ENCODE data around the gene USP47.

USP47 gene

GRCh38 chr11:11956006-11956405, 114.2 kb downstream of the USP47 start:
- Histone ChIP-seq H3K4me2 (ENCODE audit: low read length) (no peak overlapping the region), H3K4me1 (peaks cover 4% of the 10 kb centered on the region), H3K27me3 (ENCODE audit: control insufficient read depth, insufficient read depth, low read length) (no peaks in the 10 kb centered on the region), H3K4me3 (ENCODE audit: low read depth, low read length) (no peak overlapping the region), H3K79me2 (no peaks in the 10 kb centered on the region), H2AFZ (no peak overlapping the region), H3K36me3 (ENCODE audit: control insufficient read depth, insufficient read depth, low read length) (no peaks in the 10 kb centered on the region), H3K9me3 (ENCODE audit: control insufficient read depth, low read length) (no peaks in the 10 kb centered on the region), H3K9ac (no peak overlapping the region), H3K27ac (no peak overlapping the region)
- TF ChIP-seq CTCF (IDR thresholded peaks at IDR 0.05) = no peak

DNA sequence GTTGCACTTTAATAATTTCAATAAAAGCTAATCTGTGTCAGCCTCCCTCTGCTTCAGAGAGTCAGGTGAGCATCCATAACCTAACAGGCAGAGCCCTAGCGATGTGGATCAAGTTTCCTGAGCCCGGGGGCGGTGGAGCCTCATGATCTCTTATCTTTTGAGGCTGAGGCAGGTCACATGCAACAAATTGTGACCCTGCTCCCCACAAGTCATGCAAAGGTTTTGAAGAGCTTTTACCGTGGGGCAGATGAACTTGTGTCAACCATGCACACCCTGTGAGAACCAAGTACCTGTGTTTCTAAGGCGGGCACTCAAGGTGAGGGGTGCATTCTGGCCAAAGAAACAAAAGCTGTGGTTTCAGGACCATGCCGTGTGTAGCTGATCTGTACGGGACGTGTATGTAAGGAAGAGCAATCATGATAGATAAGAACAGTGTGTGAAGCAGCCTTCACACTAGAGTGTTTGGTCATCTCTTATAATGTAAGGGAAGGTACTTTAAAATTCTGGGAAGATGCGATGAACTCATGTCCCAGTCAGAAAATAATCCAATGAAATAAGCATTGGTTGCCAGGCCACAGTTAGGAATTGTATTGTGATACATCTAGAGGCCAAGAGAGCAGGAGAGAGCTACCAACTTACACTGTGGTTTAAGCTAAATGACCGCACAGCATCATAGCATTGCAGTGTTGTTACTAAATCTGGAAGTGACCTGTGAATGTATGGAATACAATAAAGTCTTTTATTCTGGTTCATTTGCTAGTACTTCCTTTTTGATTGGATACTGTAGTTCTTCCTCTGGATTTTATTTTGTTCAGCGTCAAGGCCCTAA, 116.8 kb downstream of the USP47 start:
- peaks cover 4% of the 10 kb centered on the region for H3K4me1 ChIP-seq
- TF ChIP-seq CTCF (IDR thresholded peaks at IDR 0.05) = no peak
- no peak overlapping the region for H3K4me3 ChIP-seq (ENCODE audit: low read depth, low read length)
- H3K79me2 ChIP-seq = no peaks in the 10 kb centered on the region
- no peak overlapping the region for H3K9ac ChIP-seq
- no peak overlapping the region for H3K4me2 ChIP-seq (ENCODE audit: low read length)
- H3K9me3 ChIP-seq (ENCODE audit: control insufficient read depth, low read length) = no peaks in the 10 kb centered on the region
- no peak overlapping the region for H2AFZ ChIP-seq
- no peaks in the 10 kb centered on the region for H3K27me3 ChIP-seq (ENCODE audit: control insufficient read depth, insufficient read depth, low read length)
- no peaks in the 10 kb centered on the region for H3K36me3 ChIP-seq (ENCODE audit: control insufficient read depth, insufficient read depth, low read length)
- H3K27ac ChIP-seq = no peak overlapping the region

DNA sequence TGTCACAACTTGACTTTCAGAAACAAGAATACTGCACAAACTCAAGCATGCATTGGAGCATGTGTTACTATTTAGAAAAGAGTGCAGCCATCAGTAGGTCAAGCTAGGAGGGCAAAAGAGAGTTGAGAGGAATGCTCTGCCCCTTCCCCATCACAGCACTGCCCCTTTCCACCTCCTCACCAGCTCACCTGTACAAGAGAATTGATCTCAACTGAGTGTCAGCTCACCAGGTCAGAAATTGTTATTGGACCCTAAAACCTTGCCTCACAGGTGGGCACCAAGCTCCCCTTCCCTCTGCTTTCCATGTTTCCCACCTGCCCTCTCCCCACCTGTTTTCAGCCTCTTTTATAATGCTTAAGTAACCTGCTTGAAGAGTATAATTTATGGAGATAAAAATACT, 117.8 kb downstream of the USP47 start:
- no peak for TF ChIP-seq CTCF (IDR thresholded peaks at IDR 0.05)
- Histone ChIP-seq H3K36me3 (ENCODE audit: control insufficient read depth, insufficient read depth, low read length) (no peaks in the 10 kb centered on the region), H3K27ac (no peak overlapping the region), H3K9me3 (ENCODE audit: control insufficient read depth, low read length) (no peaks in the 10 kb centered on the region), H3K9ac (no peak overlapping the region), H3K4me3 (ENCODE audit: low read depth, low read length) (no peak overlapping the region), H3K4me1 (peaks cover 4% of the 10 kb centered on the region), H2AFZ (no peak overlapping the region), H3K79me2 (no peaks in the 10 kb centered on the region), H3K4me2 (ENCODE audit: low read length) (no peak overlapping the region), H3K27me3 (ENCODE audit: control insufficient read depth, insufficient read depth, low read length) (no peaks in the 10 kb centered on the region)

DNA sequence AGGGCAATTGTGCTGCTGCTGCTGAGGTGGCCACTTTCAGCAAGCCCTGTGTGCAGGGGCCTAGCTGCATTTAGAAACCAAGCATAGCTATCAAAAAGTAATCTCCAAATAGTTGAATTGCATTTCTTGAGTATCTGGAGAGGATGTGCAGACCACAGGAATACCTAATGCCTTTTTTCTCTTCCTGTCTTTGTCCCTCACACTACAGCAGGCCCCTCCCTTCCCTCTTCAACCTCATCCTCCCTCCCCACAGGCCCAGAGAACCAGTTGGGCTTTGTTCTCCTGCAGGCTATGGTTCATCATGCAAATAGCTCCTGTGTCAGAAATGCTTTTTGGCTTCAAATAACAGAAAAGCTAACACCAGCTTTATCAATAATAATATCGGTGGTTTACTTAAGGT, 118.9 kb downstream of the USP47 start:
- no peak overlapping the region for H3K4me2 ChIP-seq (ENCODE audit: low read length)
- no peaks in the 10 kb centered on the region for H3K9me3 ChIP-seq (ENCODE audit: control insufficient read depth, low read length)
- H3K4me3 ChIP-seq (ENCODE audit: low read depth, low read length) = no peak overlapping the region
- no peak for TF ChIP-seq CTCF (IDR thresholded peaks at IDR 0.05)
- no peak overlapping the region for H2AFZ ChIP-seq
- H3K27me3 ChIP-seq (ENCODE audit: control insufficient read depth, insufficient read depth, low read length) = no peaks in the 10 kb centered on the region
- H3K9ac ChIP-seq = no peak overlapping the region
- peaks cover 4% of the 10 kb centered on the region for H3K4me1 ChIP-seq
- H3K79me2 ChIP-seq = no peaks in the 10 kb centered on the region
- H3K27ac ChIP-seq = no peak overlapping the region
- no peaks in the 10 kb centered on the region for H3K36me3 ChIP-seq (ENCODE audit: control insufficient read depth, insufficient read depth, low read length)

All from parathyroid adenoma (tissue), 2 donors.